Thoracic aorta (tissue), 2 donors: ENCODE measurements around the gene SMYD4. TPM values are rescaled to one million over a fixed set of nuclear protein-coding genes. Genes with fewer than 3 reads are reported as not detected.
"Not testable (repeated sequence)": the region's sequence is repeated elsewhere in the genome, so short reads cannot be mapped to it uniquely, and the experiment has no call there.

ENCODE experiments used
- ATAC-seq: fragments of 150-250 bp; one replicate; pipeline ENCODE4 v1.8.0; 2017; ENCODE audit warnings: low read depth; ENCODE audit not compliant: insufficient number of reproducible peaks, low FRiP score
- DNase-seq: peaks from one replicate; pipeline ENCODE4 v3.0.0-alpha.2; 2020; ENCODE audit warnings: low spot score
- H3K27ac ChIP-seq, 2 donors: fragments of 200-600 bp; sonication (generic); 1 replicate in 1 of 2; 2 replicates in 1 of 2; pipeline ENCODE4 v1.5.1; 2016; ENCODE audit warnings: mild to moderate bottlenecking in 2 of 2, moderate library complexity in 2 of 2
- H3K27me3 ChIP-seq: fragments of 200-600 bp; sonication (generic); replicated peaks from 2 replicates; pipeline ENCODE4 v1.6.0; 2016; ENCODE audit warnings: mild to moderate bottlenecking; ENCODE audit not compliant: insufficient read depth
- H3K36me3 ChIP-seq: fragments of 200-600 bp; sonication (generic); one replicate; pipeline ENCODE4 v1.5.1; 2016
- H3K4me1 ChIP-seq, 2 donors: fragments of 200-600 bp; sonication (generic); 1 replicate in 1 of 2; 2 replicates in 1 of 2; pipeline versions ENCODE4 v1.5.1 to v1.6.0; 2016; ENCODE audit warnings: low read depth in 2 of 2, mild to moderate bottlenecking in 1 of 2; ENCODE audit not compliant: control insufficient read depth in 1 of 2
- H3K4me3 ChIP-seq: fragments of 200-600 bp; sonication (generic); 2 replicates; pipeline ENCODE4 v1.5.1; 2016; ENCODE audit warnings: mild to moderate bottlenecking
- H3K9me3 ChIP-seq: fragments of 200-600 bp; sonication (generic); 2 replicates; pipeline ENCODE4 v1.5.1; 2016
- total RNA-seq, 2 donors: library from RNA; depleted of rRNA; stranded (reverse); fragments of >200 nt; gene quantifications; one replicate each; pipeline versions ENCODE4 v1.1.0 to v1.2.3, GENCODE V29; 2016
- TF ChIP-seq, protein P1 (sequence below): fragments of 200-600 bp; sonication (generic); IDR thresholded peaks from one replicate; pipeline ENCODE4 v1.5.1; 2019; ENCODE audit warnings: antibody characterized with exemption

Gene SMYD4
- total RNA-seq, 2 donors from 2014 or later: 12.6 to 13.3 TPM

DNA sequence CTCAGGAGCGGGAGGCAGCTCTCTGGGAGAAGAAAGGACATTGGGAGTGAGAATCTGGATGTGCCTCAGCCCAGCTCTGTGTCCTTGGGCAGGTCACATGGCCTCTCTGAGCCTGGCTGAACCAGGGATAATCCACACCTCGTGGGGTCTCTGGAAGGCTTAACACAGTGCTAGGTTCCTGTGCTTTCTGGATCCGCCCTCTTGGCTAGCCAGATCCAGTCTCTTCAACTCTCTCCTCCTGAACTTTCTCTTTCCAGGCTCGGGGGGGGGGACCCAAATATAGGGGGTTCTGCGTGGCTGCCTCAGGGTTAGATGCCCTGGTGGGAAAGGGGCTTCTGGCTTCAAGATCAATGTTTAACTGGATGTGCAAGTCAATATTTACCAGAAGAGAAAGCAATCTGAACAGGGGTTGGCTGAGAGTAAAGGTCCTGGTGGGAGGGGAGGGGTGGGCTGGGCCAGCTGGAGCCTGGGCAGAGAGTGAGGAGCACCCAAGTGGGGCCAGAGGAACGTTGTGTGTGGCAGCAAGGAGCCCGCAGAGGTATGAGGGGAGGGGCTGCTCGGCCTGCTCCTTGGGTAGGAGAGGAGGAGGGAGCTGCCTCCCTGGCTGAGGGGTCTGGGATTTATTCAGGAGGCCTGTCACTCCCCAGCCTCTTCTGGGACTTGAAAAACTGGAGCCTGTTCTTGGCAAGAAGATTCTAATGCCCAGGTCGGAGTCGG is 87.2 kb downstream of the SMYD4 start, which contains the start of gene SERPINF2:
TSS of gene SERPINF2 (plus strand) at position 501 of the 717 bp plus-strand sequence. CDS start 2,125 bp downstream, outside the sequence.
- DNase-seq (no peak), ATAC-seq (no peak)
- no peaks in the 10 kb centered on the region for H3K4me1 ChIP-seq
- H3K4me3 ChIP-seq: no peak within 1 kb of the TSS
- no peaks in the 10 kb centered on the region for H3K9me3 ChIP-seq
- H3K27ac ChIP-seq: no peak within 1 kb of the TSS
- H3K27me3 ChIP-seq: no peaks in the 10 kb centered on the region
- TF ChIP-seq, protein P1, sequence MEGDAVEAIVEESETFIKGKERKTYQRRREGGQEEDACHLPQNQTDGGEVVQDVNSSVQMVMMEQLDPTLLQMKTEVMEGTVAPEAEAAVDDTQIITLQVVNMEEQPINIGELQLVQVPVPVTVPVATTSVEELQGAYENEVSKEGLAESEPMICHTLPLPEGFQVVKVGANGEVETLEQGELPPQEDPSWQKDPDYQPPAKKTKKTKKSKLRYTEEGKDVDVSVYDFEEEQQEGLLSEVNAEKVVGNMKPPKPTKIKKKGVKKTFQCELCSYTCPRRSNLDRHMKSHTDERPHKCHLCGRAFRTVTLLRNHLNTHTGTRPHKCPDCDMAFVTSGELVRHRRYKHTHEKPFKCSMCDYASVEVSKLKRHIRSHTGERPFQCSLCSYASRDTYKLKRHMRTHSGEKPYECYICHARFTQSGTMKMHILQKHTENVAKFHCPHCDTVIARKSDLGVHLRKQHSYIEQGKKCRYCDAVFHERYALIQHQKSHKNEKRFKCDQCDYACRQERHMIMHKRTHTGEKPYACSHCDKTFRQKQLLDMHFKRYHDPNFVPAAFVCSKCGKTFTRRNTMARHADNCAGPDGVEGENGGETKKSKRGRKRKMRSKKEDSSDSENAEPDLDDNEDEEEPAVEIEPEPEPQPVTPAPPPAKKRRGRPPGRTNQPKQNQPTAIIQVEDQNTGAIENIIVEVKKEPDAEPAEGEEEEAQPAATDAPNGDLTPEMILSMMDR: no peak
- H3K36me3 ChIP-seq: peaks cover 5% of the 10 kb centered on the region

- not testable (repeated sequence) for H3K27ac ChIP-seq, H3K4me3 ChIP-seq, DNase-seq, ATAC-seq, H3K27me3 ChIP-seq, H3K9me3 ChIP-seq, H3K4me1 ChIP-seq, H3K36me3 ChIP-seq
Observed at GRCh38 chr17:1741899-1742298, 87.8 kb downstream of the SMYD4 start.

- peaks cover 20% of the 10 kb centered on the region for H3K36me3 ChIP-seq
- H3K27ac ChIP-seq: no peak overlapping the region
- H3K27me3 ChIP-seq: no peaks in the 10 kb centered on the region
- TF ChIP-seq, protein P1: no peak
- DNase-seq (no peak), ATAC-seq (no peak)
- H3K4me1 ChIP-seq: peaks cover 0 to 5% of the 10 kb centered on the region in 2 donors
- H3K4me3 ChIP-seq: no peak overlapping the region
- H3K9me3 ChIP-seq: no peaks in the 10 kb centered on the region
Observed at GRCh38 chr17:1737531-1738291, 92.0 kb downstream of the SMYD4 start.

DNA sequence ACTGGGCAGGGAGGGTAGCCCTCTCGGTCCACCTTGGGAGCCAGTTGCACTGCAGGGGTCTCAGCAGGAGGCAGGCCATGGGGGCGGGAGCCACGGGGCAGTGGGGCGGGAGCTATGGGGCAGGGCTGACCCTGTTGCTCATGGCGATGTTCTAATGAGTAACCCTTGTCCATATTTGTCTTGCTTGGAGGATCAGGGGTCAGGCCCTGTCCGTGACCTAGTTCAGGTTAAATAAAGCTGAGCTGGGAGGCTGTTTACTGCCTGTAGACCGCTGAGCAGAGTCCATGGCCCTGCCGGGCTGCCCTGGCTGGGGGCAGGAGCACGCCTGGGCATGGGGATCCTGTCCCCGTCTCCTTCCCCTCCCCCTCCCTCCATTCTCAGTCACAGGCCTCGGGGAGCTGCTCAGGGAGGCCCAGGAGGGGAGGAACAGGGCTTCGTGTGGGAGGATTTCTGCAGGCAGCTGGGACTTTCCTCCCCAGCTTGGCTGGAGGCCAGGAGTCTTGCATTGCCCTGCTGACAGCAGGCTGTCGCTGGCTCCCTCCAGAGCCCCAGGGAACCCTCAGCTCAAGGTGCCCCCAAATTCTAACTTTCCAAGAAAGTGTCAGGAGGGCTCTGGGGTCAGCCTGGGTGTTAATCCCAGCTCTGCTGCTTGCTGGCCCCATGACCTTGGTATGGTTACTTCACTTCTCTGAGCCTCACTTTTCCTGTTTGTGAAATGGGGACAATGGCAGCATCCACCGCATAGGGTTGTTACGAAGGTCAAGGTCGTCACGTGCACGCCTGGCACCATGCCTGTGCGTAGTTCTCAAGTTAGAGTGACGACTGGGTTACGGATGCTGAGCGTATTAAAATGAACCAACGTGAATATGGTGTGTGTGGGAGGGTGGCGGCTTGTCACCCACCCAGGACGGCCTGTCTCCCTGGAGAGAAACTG is 93.1 kb downstream of the SMYD4 start:
- Histone ChIP-seq H3K36me3 (peaks cover 22% of the 10 kb centered on the region), H3K27ac (no peak overlapping the region), H3K4me1 (peaks cover 0 to 5% of the 10 kb centered on the region in 2 donors), H3K4me3 (no peak overlapping the region), H3K27me3 (no peaks in the 10 kb centered on the region), H3K9me3 (no peaks in the 10 kb centered on the region)
- DNase-seq (no peak), ATAC-seq (no peak)
- TF ChIP-seq, protein P1: no peak

GRCh38 chr17:1735834-1736347 is 93.8 kb downstream of the SMYD4 start:
- DNase-seq (no peak), ATAC-seq (no peak)
- no peak overlapping the region for H3K4me3 ChIP-seq
- no peaks in the 10 kb centered on the region for H3K9me3 ChIP-seq
- peaks cover 0 to 5% of the 10 kb centered on the region in 2 donors for H3K4me1 ChIP-seq
- TF ChIP-seq, protein P1: no peak
- no peak overlapping the region for H3K27ac ChIP-seq
- H3K27me3 ChIP-seq: no peaks in the 10 kb centered on the region
- peaks cover 22% of the 10 kb centered on the region for H3K36me3 ChIP-seq
